VCaP (cell line): ENCODE data around the gene ATG13.

ENCODE experiments used
- H3K27ac ChIP-seq: fragments of 450-650 bp; 2 replicates; pipeline ENCODE4 v1.5.1; 2017
- TF ChIP-seq, protein P1 (sequence below): fragments of 450-650 bp; conservative IDR thresholded peaks from 2 replicates; pipeline ENCODE4 v1.5.1; 2017; ENCODE audit warnings: mild to moderate bottlenecking, moderate library complexity

ATG13 gene

DNA sequence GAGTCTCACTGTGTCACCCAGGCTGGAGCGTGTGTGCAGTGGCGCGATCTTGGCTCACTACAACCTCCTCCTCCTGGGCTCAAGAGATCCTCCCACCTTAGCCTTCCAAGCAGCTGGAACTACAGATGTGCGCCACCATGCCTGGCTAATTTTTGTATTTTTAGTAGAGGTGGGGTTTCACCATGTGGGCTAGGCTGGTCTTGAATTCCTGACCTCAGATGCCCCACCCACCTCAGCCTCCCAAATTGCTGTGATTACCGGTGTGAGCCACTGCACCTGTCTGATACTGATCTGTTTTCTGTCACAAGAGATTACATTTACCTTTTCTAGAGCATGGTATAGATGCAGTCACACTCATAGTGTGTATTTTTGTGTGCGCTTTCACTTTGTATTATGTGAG lies 11.6 kb downstream of the ATG13 start:
- TF ChIP-seq, protein P1, sequence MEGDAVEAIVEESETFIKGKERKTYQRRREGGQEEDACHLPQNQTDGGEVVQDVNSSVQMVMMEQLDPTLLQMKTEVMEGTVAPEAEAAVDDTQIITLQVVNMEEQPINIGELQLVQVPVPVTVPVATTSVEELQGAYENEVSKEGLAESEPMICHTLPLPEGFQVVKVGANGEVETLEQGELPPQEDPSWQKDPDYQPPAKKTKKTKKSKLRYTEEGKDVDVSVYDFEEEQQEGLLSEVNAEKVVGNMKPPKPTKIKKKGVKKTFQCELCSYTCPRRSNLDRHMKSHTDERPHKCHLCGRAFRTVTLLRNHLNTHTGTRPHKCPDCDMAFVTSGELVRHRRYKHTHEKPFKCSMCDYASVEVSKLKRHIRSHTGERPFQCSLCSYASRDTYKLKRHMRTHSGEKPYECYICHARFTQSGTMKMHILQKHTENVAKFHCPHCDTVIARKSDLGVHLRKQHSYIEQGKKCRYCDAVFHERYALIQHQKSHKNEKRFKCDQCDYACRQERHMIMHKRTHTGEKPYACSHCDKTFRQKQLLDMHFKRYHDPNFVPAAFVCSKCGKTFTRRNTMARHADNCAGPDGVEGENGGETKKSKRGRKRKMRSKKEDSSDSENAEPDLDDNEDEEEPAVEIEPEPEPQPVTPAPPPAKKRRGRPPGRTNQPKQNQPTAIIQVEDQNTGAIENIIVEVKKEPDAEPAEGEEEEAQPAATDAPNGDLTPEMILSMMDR, result no peak
- no peak overlapping the region for H3K27ac ChIP-seq

DNA sequence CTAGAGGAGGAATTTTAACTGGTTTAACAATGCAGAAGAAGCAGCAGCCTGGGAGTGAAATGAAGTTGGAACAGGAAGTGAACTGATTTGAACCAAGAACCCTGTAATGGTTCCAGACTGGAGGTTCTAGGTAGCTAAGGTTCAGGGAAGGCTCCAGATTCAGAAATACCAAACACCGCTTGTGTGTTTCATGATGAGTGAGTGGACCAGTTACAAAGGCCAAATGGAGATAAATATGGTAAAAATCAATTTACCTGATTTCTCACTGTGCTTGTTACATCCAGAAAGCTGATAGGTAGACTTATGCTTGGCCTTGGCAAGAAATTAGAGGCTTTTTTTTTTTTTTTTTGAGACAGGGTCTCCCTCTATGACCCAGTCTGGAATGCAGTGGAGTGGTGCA lies 12.9 kb downstream of the ATG13 start:
- no peak overlapping the region for H3K27ac ChIP-seq
- TF ChIP-seq, protein P1, result no peak

DNA sequence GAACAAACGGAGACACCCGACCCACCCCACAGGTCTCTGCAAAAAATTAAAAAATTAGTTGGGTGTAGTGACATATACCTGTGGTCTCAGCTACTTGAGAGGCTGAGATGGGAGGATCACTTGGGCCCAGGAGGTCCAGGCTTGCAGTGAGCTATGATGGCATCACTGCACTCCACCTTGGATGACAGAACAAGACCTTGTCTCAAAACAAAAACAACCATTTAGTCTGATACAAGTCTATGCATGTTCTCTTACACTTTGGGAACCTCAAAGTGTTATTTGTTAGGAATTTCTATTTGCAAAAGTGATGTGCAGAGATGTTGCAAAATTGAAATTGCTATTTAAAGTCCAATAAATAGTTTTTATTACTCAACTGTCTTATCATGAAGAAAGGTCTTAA lies 14.3 kb downstream of the ATG13 start:
- no peak overlapping the region for H3K27ac ChIP-seq
- TF ChIP-seq, protein P1, result no peak

DNA sequence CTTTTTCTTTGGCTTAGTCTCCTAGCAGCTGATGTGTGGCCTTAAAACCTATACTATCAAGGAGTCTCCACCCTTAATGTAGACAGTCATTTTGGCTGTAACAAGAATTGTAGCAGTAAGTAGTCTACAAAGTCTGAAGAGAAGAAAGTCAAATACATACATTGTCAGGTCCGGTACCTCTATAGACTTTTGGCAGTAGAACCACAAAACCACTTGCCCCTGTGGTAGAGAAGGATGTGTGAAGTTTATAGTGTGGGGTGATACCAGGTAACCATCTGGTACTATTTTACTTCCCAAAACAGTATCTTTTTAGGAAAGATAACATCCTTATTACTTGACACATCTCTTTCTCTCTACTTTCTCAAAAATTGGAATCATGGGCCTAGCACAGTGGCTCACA lies 15.1 kb downstream of the ATG13 start:
- TF ChIP-seq, protein P1, result no peak
- H3K27ac ChIP-seq, result no peak overlapping the region

DNA sequence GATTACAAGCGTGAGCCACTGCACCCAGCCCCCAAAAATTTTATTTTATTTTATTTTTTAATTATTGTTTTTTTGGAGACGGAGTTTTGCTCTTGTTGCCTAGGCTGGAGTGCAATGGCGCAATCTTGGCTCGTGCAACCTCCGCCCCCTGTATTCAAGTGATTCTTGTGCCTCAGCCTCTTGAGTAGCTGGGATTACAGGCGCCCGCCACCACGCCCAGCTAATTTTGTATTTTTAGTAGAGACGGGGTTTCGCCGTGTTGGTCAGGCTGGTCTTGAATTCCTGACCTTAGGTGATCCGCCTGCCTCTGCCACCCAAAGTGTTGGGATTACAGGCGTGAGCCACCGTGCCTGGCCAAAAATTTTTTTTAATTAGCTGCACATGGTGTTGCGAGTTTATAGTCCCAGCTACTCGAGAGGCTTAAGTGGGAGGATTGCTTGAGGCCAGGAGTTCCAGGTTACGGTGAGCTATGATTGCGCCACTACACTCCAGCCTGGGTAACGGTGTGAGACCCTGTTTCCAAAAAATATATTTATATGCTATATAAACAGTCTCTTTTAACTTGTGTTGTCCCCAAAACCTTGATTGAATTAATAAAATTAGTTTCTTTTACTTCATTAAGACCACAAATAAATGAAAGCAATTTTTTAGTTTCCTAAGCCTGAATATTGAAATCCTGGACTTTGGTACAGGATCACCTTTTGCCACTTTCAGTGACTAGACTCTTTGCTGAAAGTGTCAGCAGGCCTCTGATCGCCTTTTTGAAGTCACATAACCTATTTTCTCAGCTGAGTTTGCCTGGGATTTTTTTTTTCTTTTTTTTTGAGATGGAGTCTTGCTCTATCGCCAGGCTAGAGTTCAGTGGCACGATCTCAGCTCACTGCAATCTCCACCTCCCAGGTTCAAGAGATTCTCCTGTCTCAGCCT lies 16.2 kb downstream of the ATG13 start:
- no peak overlapping the region for H3K27ac ChIP-seq
- TF ChIP-seq, protein P1, result no peak

DNA sequence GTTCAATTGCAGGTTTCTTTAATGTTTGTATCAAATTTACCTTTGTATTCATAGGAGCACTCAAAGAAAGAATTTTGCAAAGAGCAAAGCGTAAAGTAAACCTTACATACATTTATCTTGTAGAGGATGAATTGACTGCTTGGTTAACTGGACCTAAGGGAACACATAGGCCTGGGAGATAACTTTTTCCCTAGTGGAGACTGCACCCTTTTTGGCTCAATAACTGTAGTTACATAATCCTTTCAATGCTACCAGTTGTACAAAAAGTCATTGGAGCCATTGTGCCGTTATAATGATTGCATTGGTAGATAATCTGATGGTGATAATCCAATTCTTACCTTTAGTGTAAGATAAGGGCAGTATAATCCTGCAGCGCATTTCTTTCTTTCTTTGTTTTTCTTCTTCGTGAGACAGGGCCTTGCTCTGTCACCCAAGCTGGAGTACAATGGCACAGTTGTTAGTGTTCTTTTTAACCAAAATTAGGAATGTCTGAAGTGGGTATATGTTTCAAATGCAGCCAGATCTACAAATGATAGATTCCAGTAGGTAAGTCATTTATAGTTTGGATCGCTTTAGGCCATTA lies 18.3 kb downstream of the ATG13 start:
- TF ChIP-seq, protein P1, result no peak
- H3K27ac ChIP-seq, result no peak overlapping the region

DNA sequence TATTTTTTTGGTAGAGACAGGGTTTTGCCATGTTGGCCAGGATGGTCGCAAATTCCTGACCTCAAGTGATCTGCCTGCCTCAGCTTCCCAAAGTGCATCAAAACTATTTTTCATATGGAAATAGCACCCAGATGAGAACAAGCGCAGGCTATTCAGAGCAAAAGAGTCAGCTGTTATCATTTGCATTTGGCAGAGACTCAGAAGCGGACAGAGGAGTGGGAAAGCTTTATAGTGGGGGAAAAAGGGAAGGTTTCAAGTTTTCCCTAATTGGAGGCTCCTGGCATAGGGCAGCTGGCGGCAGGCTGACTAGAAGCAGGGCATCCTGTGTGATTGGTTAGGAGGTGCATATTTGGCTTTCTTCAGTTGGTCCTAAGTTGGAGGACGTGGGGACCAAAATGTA lies 20.2 kb downstream of the ATG13 start:
- TF ChIP-seq, protein P1, result no peak

More for the DNA sequence above, 20.2 kb downstream of the ATG13 start:
- H3K27ac ChIP-seq, result no peak overlapping the region
